ENCODE measurements around the gene LTBP1.

DNA sequence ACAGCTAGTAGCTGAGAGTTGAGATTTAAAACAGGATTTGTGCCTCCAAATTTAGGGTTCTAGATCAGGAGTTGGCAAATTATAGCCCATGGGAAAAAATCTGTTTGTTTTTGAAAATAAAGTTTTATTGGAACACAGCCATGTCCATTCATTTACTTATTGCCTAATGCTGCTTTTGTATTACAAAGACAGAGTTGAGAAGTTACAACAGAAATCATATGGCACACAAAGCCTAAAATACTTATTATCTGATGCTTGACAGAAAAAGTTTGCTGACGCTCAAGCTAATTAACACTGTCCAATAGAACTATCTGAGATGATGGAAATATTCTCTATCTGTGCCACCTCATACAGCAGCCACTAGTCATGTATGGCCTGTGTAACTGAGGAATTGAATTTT, 300.6 kb downstream of the LTBP1 start:
- TF ChIP-seq, protein P1, sequence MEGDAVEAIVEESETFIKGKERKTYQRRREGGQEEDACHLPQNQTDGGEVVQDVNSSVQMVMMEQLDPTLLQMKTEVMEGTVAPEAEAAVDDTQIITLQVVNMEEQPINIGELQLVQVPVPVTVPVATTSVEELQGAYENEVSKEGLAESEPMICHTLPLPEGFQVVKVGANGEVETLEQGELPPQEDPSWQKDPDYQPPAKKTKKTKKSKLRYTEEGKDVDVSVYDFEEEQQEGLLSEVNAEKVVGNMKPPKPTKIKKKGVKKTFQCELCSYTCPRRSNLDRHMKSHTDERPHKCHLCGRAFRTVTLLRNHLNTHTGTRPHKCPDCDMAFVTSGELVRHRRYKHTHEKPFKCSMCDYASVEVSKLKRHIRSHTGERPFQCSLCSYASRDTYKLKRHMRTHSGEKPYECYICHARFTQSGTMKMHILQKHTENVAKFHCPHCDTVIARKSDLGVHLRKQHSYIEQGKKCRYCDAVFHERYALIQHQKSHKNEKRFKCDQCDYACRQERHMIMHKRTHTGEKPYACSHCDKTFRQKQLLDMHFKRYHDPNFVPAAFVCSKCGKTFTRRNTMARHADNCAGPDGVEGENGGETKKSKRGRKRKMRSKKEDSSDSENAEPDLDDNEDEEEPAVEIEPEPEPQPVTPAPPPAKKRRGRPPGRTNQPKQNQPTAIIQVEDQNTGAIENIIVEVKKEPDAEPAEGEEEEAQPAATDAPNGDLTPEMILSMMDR (conservative IDR thresholded peaks at IDR 0.05; ENCODE audit: low read depth, low read length), result no peak
- no peak for TF ChIP-seq EZH2 (IDR thresholded peaks at IDR 0.05; ENCODE audit: borderline replicate concordance, low read depth, low read length, poor library complexity, severe bottlenecking)
